ENCODE data around the gene PHRF1.

GRCh38 chr11:563812-564578 is 12.3 kb upstream of the PHRF1 start:
- TF ChIP-seq EZH2 (IDR thresholded peaks at IDR 0.05; ENCODE audit: borderline replicate concordance, low read depth, low read length, severe bottlenecking) (no peak), POLR2AphosphoS5 (IDR thresholded peaks at IDR 0.05; ENCODE audit: insufficient read depth, low read depth, low read length) (no peak), POLR2A (IDR thresholded peaks at IDR 0.05; ENCODE audit: low read depth, low read length) (no peak), MYC (IDR thresholded peaks at IDR 0.05; ENCODE audit: low read depth, low read length) (no peak), GATA2 (IDR thresholded peaks at IDR 0.05; ENCODE audit: insufficient read depth, insufficient read length, low read depth, low read length) (no peak)
- TF ChIP-seq, protein P1, sequence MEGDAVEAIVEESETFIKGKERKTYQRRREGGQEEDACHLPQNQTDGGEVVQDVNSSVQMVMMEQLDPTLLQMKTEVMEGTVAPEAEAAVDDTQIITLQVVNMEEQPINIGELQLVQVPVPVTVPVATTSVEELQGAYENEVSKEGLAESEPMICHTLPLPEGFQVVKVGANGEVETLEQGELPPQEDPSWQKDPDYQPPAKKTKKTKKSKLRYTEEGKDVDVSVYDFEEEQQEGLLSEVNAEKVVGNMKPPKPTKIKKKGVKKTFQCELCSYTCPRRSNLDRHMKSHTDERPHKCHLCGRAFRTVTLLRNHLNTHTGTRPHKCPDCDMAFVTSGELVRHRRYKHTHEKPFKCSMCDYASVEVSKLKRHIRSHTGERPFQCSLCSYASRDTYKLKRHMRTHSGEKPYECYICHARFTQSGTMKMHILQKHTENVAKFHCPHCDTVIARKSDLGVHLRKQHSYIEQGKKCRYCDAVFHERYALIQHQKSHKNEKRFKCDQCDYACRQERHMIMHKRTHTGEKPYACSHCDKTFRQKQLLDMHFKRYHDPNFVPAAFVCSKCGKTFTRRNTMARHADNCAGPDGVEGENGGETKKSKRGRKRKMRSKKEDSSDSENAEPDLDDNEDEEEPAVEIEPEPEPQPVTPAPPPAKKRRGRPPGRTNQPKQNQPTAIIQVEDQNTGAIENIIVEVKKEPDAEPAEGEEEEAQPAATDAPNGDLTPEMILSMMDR (IDR thresholded peaks at IDR 0.05; ENCODE audit: extremely low read depth in 1 of 2, insufficient read depth in 1 of 2, low read depth in 1 of 2, low read length in 2 of 2) = no peak
- TF ChIP-seq, protein P2, sequence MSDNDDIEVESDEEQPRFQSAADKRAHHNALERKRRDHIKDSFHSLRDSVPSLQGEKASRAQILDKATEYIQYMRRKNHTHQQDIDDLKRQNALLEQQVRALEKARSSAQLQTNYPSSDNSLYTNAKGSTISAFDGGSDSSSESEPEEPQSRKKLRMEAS (IDR thresholded peaks at IDR 0.05; ENCODE audit: insufficient read depth, insufficient read length) = no peak
